ENCODE results near the gene YDJC.
"Not testable (repeated sequence)": the region's sequence is repeated elsewhere in the genome, so short reads cannot be mapped to it uniquely, and the experiment has no call there.

YDJC gene, protein sequence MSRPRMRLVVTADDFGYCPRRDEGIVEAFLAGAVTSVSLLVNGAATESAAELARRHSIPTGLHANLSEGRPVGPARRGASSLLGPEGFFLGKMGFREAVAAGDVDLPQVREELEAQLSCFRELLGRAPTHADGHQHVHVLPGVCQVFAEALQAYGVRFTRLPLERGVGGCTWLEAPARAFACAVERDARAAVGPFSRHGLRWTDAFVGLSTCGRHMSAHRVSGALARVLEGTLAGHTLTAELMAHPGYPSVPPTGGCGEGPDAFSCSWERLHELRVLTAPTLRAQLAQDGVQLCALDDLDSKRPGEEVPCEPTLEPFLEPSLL

DNA sequence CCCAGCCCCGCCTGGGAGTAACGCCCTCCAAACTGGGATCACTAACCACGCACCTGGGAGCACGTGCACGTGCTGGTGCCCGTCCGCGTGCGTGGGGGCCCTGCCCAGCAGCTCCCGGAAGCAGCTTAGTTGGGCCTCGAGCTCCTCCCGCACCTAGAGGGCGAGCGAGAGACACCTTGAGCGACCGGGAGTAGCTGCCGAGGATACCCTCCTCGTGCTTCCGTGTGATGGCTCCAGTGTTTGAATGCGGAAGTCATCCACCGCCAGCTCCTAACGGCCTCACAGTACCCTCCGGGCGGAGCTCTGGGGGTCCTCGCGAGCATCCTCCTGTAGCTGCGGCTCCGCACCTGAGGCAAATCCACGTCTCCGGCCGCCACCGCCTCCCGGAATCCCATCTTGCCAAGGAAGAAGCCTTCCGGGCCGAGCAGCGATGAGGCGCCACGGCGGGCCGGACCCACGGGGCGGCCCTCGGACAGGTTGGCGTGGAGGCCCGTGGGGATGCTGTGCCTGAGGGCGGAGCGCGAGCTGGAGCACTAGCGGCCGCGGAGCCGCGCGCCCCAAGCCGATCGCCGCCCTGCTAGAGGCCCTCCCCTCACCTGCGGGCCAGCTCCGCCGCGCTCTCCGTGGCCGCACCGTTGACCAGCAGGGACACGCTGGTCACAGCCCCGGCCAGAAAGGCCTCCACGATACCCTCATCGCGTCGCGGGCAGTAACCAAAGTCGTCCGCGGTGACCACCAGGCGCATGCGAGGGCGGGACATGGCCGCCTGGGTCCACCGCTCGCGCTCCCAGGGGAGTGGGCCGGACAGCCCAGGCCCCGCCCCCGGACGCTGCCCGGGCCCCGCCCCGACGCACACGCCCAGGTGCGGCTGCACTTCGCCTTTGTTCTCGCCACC lies at the start of gene YDJC:
TSS of gene YDJC (minus strand) at position 768 of the 895 bp plus-strand sequence. CDS start at position 760, 8 bp downstream.
- DNase-seq: peak; percentile 96

DNA sequence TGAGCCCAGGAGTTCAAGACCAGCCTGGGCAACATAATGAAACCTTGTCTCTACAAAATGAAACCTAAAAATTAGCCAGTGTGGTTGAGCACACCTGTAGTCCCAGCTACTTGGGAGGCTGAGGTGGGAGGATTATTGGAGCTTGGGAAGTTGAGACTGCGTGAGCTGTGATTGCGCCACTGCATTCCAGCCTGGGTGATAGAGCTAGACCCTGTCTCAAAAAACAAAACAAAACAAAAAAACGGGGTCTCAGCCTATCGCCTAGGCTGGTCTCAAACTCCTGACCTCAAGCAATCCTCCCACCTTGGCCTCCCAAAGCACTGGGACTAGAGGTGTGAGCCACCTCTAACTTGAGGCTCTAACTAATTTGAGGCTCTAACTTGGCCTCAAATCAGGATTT lies 49.6 kb upstream of the YDJC start:
- no peak for DNase-seq

- not testable (repeated sequence) for DNase-seq
Measured at GRCh38 chr22:21678842-21679241, 49.0 kb upstream of the YDJC start.

- DNase-seq: no peak
Measured at GRCh38 chr22:21677606-21678443, 48.0 kb upstream of the YDJC start.

DNA sequence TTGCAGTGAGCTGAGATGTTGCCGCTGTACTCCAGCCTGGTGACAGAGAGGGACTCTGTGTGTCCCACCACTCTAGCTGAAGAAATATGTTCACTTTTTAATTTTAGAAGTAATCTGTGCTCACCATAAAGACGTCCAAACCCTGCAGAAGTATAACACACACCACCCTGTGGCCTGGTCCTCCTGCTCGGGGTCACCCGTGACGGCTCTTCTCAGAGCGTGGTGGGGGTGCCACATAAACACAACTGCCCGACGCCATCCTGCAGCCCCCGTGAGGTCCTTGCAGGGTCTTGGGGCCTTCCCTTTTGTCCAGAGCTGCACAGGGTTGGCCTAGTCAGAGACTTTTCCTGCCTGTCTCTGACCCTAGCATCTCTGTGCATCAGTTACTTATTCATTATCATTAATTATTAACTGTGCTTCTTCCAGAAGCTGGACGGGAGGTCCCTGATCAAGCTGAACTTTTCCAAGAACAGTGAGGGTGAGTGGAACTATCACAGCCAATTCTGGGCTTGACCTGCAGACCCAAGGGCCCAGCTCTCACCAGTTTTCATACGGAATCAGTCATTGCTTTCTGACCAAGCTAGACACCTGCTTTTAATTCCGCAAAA lies 44.9 kb upstream of the YDJC start:
- no peak for DNase-seq

DNA sequence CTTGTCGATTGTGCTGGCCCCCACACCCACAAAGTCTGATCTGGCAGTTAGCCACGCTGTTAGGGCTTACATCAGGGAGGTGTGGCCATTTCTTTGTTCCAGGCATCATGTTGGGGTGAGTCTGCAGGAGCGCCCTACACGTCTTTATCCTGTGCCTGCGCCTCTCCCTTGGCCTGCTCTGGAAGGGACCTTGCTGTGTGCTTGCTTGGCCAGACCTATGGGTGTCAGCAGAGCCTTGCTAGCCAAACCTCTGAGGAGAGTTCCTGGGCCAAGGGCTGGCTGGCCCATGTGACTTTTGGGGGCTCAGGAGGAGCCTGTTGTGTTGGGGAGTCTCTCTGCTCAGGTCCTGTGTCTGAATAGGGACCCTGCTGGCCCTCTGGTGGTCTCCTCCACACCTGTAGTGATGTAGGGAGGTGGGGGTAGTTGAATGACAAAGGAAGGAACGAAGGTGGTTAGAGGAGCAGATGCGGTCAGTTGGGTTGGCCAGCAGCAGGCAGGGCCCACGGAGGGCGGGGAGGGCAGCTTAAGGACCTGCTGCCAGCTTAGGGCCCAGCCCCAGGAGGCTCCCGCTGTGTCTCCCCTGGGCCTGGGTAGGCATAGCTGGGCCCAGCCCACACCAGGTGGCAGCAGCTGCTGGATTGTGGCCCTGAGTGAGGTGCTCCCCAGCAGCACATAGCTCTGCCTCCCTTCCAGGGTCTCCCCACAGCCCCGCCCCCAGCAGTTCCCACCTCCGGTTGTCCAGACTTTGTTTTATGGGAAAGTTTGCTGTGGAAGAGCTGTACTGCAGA lies 43.9 kb upstream of the YDJC start:
- DNase-seq: no peak

DNA sequence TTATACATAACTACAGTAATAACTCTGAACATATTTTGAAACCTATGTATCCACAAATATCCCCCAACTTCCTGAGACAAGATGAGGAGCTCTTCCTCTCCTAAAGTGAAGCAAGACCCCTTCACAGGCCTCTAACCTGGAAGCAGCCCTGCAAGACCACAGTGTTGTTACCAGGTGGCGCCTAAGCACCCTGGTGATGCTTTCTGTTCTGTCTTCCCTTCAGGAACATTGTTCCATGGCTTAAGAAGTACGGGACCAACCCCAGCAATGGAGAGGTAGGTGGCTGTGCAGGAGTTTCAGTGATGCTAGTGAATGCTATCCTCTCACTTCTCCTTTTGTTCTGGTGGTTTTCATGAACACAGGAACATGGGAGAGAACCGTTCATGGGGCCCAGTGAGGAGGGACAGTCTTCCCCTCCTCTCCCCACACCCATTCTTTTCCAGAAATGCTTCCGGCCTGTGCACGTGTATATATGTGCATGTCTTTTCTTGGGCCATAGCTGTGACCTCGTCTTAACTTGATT lies 42.3 kb upstream of the YDJC start:
- DNase-seq: no peak

DNA sequence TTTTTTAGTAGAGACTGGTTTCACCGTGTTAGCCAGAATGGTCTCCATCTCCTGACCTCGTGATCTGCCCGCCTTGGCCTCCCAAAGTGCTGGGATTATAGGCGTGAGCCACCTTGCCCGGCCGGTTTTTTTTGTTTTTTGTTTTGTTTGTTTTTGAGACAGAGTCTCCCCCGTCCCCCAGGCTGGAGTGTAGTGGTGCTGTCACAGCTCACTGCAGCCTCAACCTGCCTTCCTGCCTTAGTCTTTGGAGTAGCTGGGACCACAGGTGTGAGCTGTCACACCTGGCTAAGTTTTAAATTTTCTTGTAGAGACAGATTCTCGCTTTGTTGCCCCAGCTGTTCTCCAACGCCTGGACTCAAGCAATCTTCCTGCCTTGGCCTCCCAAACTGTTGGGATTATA lies 39.2 kb upstream of the YDJC start:
- DNase-seq: no peak

DNA sequence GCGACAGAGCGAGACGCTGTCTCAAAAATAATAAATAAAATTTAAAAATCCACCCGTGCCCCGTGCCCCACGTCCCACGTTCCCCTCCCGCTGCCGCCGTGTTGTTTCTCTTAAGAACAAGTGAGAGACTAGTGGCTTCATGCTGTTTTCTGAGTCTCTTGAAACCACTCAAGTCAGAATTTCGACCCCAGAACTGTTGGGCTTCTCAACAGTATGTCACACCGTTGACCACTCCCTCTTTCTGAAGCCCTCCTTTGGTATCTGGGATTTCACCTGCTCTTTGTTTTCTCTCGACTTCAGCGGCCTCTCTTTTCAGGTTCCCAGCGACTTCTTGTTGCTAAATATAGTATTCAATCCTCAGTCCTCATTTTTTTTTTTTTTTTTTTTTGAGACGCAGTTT lies 37.0 kb upstream of the YDJC start:
- DNase-seq: no peak

DNA sequence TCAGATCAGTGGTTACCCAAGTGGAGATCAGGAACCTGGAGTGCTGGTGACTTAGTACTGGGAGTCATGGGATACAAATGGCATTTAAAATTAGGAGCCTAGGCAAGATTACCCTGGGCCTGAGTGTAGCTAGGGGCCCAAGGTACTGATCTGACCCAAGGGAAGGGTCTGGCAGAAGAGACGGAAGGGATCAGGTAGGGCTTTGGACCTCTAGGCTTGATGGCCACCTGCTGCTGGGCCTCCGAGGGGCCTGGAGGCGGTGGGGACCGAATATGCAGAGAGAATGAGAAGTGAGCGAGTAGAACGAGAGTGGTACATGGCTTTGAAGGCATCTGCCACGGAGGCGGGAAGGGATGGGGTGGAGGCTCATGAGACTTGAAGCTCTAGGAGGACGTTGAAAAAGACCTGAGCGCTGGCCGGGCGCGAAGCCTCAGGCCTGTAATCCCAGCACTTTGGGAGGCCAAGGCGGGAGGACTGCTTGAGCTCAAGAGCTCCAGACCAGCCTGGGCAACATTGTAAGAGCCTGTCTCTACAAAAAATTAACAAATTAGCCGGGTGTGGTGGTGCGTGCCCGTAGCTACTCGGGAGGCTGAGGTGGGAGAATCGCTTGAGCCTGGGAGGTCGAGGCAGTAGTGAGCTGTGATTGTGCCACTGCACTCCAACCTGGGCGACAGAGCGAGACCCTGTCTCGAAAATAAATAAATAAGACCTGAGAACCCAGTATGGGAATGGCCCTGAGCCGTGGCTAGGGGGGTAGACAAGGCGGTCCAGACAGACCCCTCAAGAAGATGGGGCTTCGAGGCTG lies 35.4 kb upstream of the YDJC start:
- no peak for DNase-seq

DNA sequence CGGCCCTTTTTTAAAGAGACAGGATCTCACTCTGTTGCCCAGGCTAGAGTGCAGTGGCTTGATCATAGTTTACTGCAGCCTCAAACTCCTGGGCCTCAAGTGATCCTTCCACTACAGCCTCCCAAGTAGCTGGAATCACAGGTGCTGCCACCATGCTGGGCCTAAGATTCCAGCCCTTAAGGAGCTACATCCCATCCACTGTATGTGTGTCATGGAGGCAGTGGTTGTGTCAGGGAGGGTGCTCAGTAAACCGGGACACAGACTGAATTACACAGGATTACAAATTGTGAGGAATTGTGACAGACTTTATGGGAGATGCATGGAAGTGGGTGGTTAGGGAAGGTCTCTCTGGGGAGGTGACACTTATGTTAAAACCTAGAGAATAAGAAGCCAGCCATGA lies 33.9 kb upstream of the YDJC start:
- no peak for DNase-seq

- no peak for DNase-seq
Measured at GRCh38 chr22:21661991-21662390, 32.2 kb upstream of the YDJC start.

DNA sequence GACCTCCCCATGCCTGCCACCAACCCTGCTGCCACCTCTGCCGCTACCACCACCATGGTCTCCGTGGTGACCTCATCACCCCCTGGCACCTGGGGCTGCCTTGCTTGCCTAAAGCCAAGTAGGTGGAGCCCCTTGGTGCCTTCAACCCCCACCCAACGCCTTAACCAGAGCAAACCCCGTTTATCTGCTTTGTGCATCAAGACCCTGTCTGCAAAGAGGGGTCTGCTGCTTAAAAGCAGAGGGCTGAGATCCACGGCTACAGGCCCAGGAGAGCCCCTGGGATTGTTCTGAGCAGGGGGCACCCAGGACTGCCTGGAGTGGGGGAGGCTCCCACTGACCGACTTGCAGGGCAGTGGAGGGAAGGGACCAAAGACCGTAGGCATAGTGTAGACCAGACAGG lies 31.1 kb upstream of the YDJC start:
- no peak for DNase-seq

DNA sequence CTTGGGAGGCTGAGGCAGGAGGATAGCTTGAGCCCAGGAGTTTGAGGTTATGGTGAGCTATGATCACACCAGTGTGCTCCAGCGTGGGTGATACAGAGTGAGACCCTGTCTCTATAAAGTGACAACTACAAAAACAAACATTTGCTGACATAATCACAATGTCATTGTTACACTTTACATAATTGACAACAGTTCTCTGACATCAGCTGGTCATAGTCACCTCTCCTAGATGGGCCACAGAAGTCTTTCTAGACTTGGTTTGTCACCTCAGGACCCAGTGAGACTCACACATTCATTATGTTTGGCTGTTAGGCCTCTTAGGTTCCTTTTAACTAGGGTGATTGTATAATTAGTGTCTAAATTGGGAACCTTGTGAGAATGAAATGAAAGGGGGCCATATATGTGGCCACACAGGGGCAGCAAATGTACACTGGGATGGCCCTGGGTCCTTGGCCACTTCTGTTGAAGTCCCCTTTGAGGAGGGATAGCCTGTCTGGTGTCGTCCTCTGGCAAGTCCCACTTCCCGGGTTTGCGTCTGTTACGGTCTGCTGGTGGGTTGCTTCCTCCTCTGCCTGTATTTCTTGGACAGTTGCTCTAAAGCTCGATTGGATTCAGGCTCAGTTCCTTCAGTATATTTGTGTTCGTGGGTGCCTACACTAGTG lies 30.2 kb upstream of the YDJC start:
- no peak for DNase-seq

DNA sequence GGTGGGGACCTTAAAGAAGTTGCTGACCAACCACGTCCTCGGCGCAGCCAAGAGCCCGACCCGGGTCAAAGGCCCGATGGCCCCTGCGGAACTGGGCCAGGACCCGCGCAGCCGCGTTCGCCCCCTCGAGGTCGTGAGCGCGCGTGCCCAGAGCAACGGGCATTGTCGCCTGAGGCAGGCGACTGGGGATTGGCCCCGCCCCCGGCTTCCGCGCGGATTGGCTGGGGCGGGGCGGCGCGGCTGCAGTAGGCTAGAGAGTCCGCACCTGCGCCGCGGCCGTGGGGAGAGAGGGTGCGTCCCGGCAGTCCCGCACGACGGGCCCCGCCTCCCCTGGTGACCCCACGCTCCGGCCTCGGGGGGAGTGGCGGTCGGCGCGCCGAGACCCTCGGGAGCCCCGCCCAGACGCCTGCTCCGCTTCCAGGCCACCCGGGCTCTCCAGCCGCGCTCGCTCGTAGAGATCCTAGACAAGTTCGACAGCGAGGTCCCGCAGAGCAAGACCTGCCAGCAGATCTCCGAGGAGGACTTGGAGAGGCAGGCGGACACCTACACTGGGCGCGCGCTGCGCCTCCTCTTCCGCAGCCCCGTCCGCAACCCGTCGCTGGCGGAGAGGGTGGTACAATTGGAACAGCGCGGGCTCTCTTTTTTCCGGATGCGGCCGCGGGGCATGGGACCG lies 27.7 kb upstream of the YDJC start:
- DNase-seq: peak; percentile 84

GRCh38 chr22:21657020-21657359 lies 27.2 kb upstream of the YDJC start:
- no peak for DNase-seq

- no peak for DNase-seq
Measured at GRCh38 chr22:21652547-21653545, 23.0 kb upstream of the YDJC start.

DNA sequence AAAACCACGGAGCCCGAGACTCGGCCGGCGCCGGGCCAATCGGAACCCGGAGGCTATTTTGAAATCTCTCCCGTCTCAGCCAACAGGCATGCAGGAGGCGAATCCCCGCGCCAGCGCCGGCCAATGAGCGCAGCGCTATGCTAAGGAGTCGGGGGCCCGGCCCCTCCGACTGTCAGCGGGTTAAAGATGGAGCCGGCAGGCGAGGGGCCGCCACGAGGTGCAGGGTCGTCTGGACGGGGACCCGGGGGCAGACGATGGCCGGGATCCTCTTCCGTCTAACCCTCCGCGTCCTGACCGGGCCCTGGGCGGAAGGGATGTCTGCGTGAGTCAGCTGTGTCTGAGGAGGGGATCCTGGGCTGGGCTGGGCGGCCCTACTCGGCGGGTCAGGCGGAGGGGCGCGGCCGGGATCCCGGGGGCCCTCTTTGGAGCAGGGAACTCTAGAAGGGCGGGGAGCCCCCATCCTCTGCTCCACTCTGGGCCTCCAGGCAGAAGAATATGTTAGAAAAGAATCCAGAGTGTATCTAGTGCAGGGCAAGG lies 22.3 kb upstream of the YDJC start:
- DNase-seq: peak; percentile 82

Data from stimulated activated CD4-positive, alpha-beta T cell treated with anti-CD3 and anti-CD28 coated beads, Interleukin-12 subunit alpha, Interleukin-12 subunit beta, amount 100 ng/mL, for 4 hours (primary cell).